ELR (cell line): ENCODE results near the gene CCDC89.

Source experiments
- DNase-seq: peaks from one replicate; pipeline ENCODE4 v3.0.0-alpha.2; 2015; ENCODE audit warnings: low read depth

Gene CCDC89

GRCh38 chr11:85685820-85686459 is at the start of gene CCDC89:
Gene CCDC89 (minus strand): TSS chr11:85686195. CDS start chr11:85686130, 65 bp downstream.
- DNase-seq: no peak

- DNase-seq: no peak
Observed at GRCh38 chr11:85732965-85733364, 47.0 kb upstream of the CCDC89 start.

GRCh38 chr11:85726381-85726780 is 40.4 kb upstream of the CCDC89 start:
- DNase-seq: no peak

GRCh38 chr11:85725510-85726258 is 39.7 kb upstream of the CCDC89 start:
- DNase-seq: peak; percentile 95

GRCh38 chr11:85724748-85725465 is 38.9 kb upstream of the CCDC89 start:
- no peak for DNase-seq

GRCh38 chr11:85723088-85723487 is 37.1 kb upstream of the CCDC89 start:
- no peak for DNase-seq

- DNase-seq: no peak
Observed at GRCh38 chr11:85721191-85721590, 35.2 kb upstream of the CCDC89 start.

GRCh38 chr11:85718991-85719807 is 33.2 kb upstream of the CCDC89 start:
- DNase-seq: peak; percentile 99

GRCh38 chr11:85718126-85718943 is 32.3 kb upstream of the CCDC89 start:
- no peak for DNase-seq

GRCh38 chr11:85717429-85717828 is 31.4 kb upstream of the CCDC89 start:
- DNase-seq: no peak

- no peak for DNase-seq
Observed at GRCh38 chr11:85712953-85713352, 27.0 kb upstream of the CCDC89 start.

- no peak for DNase-seq
Observed at GRCh38 chr11:85710917-85711316, 24.9 kb upstream of the CCDC89 start.

GRCh38 chr11:85709941-85710702 is 24.1 kb upstream of the CCDC89 start:
- no peak for DNase-seq

- DNase-seq: no peak
Observed at GRCh38 chr11:85705800-85706199, 19.8 kb upstream of the CCDC89 start.

GRCh38 chr11:85704967-85705366 is 19.0 kb upstream of the CCDC89 start:
- no peak for DNase-seq

GRCh38 chr11:85699957-85700741 is 14.2 kb upstream of the CCDC89 start:
- DNase-seq: no peak

- no peak for DNase-seq
Observed at GRCh38 chr11:85698195-85698594, 12.2 kb upstream of the CCDC89 start.

GRCh38 chr11:85697747-85698146 is 11.8 kb upstream of the CCDC89 start:
- DNase-seq: no peak

GRCh38 chr11:85695546-85695945 is 9.6 kb upstream of the CCDC89 start:
- DNase-seq: no peak
